Vagina (tissue), 2 donors: Measurements from ENCODE around the gene SV2A.

Source experiments
- CTCF ChIP-seq, 3 experiments: fragments of 450-650 bp in 2 of 3; fragments of 200-600 bp in 1 of 3; sonication (generic) in 1 of 3; IDR thresholded peaks; one replicate each; pipeline ENCODE4 v1.5.1; 2017 to 2019; ENCODE audit warnings: antibody characterized with exemption in 3 of 3, mild to moderate bottlenecking in 2 of 3, moderate library complexity in 2 of 3
- POLR2A ChIP-seq, 2 donors: fragments of 450-650 bp; IDR thresholded peaks; one replicate each; pipeline ENCODE4 v1.6.1; 2017; ENCODE audit warnings: antibody characterized with exemption in 2 of 2, mild to moderate bottlenecking in 2 of 2, moderate library complexity in 2 of 2

GRCh38 chr1:149945206-149945605 lies 27.6 kb upstream of the SV2A start:
- TF ChIP-seq CTCF (IDR thresholded peaks at IDR 0.05) (no peak), POLR2A (IDR thresholded peaks at IDR 0.05) (no peak)
